Loucy (cell line): ENCODE data around the gene GAS6.

ENCODE experiments used
- CTCF ChIP-seq: fragments of 200-600 bp; sonication (generic); conservative IDR thresholded peaks from 2 replicates; pipeline ENCODE4 v1.5.1; 2014; ENCODE audit warnings: mild to moderate bottlenecking, antibody characterized with exemption, low read length
- EZH2phosphoT487 ChIP-seq: fragments of 200-600 bp; IDR thresholded peaks from 2 replicates; pipeline ENCODE4 v1.6.1; 2018; ENCODE audit warnings: antibody characterized with exemption, mild to moderate bottlenecking, moderate library complexity, borderline replicate concordance

- TF ChIP-seq CTCF, result no peak
- no peak for TF ChIP-seq EZH2phosphoT487
Measured at GRCh38 chr13:113819341-113819730, 44.5 kb downstream of the GAS6 start.
